ENCODE results near the gene KCNIP3.
"Not testable (repeated sequence)": the region's sequence is repeated elsewhere in the genome, so short reads cannot be mapped to it uniquely, and the experiment has no call there.

Gene KCNIP3

GRCh38 chr2:95383635-95384027 is 86.5 kb downstream of the KCNIP3 start:
- DNase-seq (ENCODE audit: low read depth) = no peak

- no peak for DNase-seq (ENCODE audit: low read depth)
Measured at GRCh38 chr2:95384854-95385569, 87.9 kb downstream of the KCNIP3 start.

DNA sequence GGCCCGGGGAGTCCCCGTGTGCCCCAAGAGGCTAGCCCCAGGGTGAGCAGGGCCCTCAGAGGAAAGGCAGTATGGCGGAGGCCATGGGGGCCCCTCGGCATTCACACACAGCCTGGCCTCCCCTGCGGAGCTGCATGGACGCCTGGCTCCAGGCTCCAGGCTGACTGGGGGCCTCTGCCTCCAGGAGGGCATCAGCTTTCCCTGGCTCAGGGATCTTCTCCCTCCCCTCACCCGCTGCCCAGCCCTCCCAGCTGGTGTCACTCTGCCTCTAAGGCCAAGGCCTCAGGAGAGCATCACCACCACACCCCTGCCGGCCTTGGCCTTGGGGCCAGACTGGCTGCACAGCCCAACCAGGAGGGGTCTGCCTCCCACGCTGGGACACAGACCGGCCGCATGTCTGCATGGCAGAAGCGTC is 88.4 kb downstream of the KCNIP3 start:
- DNase-seq (ENCODE audit: low read depth) = no peak

- no peak for DNase-seq (ENCODE audit: low read depth)
Measured at GRCh38 chr2:95386031-95386430, 88.9 kb downstream of the KCNIP3 start.

GRCh38 chr2:95387358-95387757 is 90.2 kb downstream of the KCNIP3 start:
- no peak for DNase-seq (ENCODE audit: low read depth)

DNA sequence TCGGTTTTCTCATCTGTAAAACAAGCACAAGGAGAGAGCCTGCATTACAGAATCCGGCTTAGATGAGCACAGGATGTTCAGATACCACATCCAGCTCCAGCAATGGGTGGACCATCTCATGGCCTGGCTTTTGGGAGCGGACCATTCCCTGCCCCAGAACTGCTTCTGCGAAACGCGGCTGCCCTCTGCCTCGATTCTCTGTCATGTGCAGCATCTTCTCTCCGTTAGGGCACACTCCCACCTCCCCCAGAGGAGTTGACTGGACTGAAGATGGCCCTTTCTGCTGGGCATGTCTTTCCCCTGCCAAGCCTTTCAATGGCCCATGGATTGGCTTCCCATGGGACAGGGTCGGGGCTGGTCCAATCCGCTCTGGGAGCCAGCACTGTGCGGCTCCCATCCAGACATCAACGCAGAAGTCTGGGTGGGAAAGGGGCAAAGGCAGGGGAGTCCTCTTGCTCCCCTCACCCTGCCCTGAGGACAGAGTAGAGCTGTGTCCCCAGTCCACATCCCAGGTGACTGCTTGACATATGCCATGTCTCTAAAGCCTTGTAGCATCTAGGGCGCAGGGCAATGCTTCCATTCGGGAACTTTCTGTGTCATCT is 91.0 kb downstream of the KCNIP3 start:
- DNase-seq (ENCODE audit: low read depth) = no peak

DNA sequence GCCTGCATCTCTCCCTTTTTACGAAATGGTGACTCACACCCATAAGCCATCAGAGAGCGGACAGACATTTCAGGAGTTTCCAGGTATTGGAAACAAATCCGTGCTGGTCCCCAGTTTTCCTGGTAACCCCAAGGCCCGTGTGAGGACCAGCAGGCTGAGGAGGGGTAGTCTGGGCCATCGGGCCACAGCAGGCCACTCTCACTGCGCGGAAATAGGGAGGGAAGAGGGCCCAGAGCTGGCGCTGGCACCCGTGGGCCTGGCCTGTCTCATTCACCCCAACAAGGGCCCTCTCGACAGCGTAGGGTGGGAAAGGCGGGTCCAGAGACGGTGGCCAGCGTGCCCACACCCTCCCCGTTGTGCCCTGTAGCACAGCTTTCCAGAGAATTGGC is 91.7 kb downstream of the KCNIP3 start:
- DNase-seq (ENCODE audit: low read depth) = no peak

GRCh38 chr2:95389245-95390119 is 92.3 kb downstream of the KCNIP3 start:
- no peak for DNase-seq (ENCODE audit: low read depth)

DNA sequence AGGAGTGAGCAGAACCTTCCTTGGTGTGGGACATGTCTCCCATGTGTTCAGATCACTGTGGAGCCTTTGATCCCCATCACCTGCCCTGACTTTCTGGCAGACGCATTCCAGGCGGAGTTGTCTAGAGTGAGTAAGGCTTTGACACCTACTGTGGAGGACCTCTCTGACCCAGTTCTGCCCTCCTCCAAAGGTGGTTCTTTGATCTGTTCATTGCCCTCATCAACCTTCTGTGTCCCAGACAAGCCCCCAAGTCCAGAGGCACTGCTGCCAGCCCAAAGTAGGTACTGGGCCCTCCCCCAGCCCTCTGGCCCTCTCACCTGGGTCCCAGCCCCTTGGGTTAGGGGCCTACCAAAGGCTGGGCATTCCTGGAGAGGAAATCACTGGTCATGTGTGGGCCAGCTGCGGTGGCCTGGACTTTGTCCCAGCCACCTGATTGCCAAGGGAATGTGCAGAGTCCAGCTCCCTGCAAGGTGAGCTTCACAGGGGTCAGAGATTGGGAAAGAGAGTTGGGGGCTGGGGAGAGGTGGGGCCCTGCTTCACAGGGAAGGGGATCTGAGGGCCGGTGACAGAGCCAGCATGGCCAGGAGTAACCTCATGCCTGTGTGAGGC is 93.2 kb downstream of the KCNIP3 start:
- DNase-seq (ENCODE audit: low read depth) = no peak

DNA sequence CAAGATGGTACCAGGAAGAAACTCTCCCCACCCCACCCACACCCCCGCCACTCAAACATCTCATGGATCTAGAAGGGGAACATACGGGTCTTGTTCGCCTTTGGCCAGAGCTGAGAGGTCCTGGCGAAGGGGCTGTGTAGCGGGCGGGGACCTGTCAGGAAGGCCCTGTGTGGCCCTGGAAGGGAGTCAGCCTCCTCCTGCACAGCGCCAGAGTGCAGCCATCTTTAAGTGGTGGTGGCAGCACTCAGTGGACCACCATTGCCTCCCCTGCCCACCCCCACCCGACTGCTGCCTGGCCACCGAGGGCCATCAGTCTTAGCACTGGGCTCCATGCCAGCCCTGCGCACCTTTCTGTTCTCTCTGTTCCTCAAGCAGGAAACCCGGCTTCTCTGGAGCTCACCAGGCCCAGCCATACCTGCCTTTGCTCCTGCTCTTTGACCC is 93.8 kb downstream of the KCNIP3 start:
- no peak for DNase-seq (ENCODE audit: low read depth)

GRCh38 chr2:95391641-95392310 is 94.6 kb downstream of the KCNIP3 start:
- no peak for DNase-seq (ENCODE audit: low read depth)

GRCh38 chr2:95392320-95392719 is 95.2 kb downstream of the KCNIP3 start:
- DNase-seq (ENCODE audit: low read depth) = no peak

- DNase-seq (ENCODE audit: low read depth) = no peak
Measured at GRCh38 chr2:95392730-95393455, 95.7 kb downstream of the KCNIP3 start.

DNA sequence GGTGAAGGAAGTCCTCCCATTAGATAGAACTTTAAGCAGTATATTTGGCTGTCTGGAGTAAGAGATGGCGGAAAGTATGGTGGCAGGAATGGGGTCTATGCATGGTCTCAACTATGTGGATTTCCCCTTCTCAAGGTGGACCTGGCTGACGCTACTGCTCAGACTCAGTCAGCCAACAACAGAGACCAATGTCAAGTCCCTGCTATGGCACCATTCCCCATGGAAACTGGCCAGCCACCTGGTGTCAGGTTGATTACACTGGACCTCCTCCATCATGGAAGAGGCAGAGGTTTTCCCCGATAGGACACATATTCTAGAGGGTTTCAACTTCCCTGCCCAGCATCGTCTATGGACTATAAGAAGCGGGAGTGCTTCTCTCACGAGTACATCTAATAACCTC is 96.8 kb downstream of the KCNIP3 start:
- no peak for DNase-seq (ENCODE audit: low read depth)

DNA sequence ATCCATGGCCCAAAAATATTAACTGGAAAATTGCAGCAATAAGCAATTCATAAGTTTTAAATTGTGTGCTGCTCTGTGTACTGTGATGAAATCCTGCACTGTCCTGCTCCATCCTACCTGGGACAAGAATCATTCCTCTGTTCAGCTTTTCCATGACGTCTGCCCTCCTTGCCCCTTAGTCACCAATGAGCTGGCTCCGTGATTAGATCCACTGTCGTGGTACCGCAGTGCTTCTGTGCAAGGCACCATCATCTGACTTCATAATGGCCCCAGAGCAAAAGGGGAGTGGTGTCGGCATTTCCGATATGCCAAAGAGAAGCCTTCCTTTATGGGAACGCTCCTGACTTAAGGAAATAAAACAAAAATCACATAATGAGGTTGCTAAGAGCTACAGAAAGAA is 101.9 kb downstream of the KCNIP3 start:
- DNase-seq (ENCODE audit: low read depth) = no peak

GRCh38 chr2:95401480-95401879 is 104.3 kb downstream of the KCNIP3 start:
- no peak for DNase-seq (ENCODE audit: low read depth)

GRCh38 chr2:95402004-95402369 is 104.8 kb downstream of the KCNIP3 start:
- not testable (repeated sequence) for DNase-seq (ENCODE audit: low read depth)

DNA sequence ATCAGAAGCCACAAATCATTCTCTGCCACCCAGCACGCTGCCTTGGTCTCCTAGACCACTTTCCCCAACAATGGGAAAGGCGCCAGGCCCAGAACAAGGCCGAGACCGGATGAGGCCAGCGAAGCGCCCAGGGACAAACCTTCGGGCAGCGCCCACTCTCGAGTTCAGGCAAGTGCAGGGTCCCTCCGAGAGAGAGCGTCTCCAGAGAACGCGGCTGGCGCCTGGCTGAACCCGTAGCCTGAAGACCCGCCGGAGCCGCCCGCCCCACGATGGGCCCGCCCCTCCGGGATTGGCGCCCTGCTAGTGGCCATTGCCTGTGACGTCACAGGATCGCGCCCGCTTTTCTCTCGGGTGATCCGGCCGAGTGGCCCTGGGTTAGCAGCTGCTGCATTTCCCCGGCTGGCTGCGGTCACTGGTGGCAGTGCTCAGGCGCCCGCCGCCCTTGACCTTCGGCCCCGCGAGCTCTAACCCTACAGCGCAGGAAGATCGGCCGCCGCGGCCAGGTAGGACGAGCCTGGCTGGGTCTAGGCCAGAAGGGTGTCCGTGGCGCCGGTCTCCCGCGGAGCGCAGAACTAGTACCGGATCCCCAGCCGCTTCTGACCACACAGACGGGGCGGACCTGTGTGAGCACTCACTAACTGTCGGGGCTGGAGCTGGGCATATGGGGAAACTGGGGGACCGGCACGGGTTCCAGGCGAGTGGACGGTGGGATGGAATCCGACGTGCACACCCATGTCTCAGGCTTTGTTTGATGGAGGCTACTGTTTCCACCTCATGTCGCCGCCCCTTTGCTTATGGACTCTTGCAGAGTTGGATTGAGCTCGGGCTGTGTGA is 105.4 kb downstream of the KCNIP3 start, which contains the start of gene FAHD2A:
FAHD2A (plus strand) TSS at position 339 of the 834 bp plus-strand sequence. CDS start 2,851 bp downstream, outside the sequence.
- no peak for DNase-seq (ENCODE audit: low read depth)

DNA sequence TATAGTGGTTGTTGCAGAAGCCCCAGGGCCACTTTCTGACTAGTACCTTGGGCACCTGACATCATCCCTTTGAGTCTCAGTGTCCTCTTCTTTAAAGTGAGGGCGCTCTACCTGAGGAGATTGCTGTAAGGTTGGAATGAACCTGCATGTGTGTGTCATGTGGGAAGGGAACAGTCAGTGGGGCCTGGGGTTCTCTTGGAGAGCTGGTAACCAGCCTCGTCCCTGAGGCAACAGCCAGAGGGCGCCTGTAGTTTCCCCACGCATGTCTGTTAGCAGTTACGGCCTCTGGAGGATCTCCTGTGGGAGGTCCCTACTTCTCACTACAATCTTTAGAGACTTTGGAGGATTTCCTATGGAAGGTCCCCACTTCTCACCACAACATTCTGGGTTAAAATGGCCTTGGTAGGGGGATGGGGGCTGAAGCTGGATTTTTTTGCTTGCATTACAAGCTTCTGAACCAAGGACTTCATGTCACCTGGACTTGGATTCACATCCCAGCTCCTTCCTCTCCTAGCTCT is 106.1 kb downstream of the KCNIP3 start:
- DNase-seq (ENCODE audit: low read depth) = not testable (repeated sequence)

DNA sequence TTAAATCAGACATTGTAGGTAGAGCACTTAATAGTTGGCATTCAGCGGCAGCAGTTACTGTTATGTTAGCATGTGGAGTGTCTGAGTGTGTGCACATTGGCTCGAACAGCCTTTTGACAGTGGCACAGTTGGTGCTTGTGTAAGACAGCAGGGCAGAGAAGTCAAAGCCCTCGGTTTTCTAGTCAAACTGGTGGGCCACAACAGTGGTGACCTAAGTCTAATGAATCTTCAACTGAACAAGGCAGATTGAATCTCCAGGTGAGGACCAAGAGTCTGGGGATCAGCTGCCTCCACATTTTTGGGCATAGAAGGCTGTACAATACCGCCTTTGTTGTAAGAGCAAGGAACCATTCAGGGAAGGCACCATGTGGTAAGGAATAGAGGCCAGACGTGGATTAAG is 106.7 kb downstream of the KCNIP3 start:
- not testable (repeated sequence) for DNase-seq (ENCODE audit: low read depth)
